H1 (cell line): ENCODE results near the gene PPA2. TPM values are rescaled to one million over a fixed set of nuclear protein-coding genes. Genes with fewer than 3 reads are reported as not detected.

Experiments
- CTCF ChIA-PET: fragments of 300-600 bp; sonication (Branson Sonifier 250); formaldehyde crosslinking; loops from one replicate; lab custom pipeline; 2021; ENCODE audit not compliant: partially characterized antibody; lab: Charles Lee
- POLR2A ChIA-PET: fragments of 300-600 bp; sonication (Branson Sonifier 250); formaldehyde crosslinking; loops from one replicate; lab custom pipeline; 2021; ENCODE audit warnings: inconsistent platforms; ENCODE audit not compliant: partially characterized antibody; lab: Charles Lee
- DNase-seq, 2 experiments: peaks; one replicate each; pipeline versions ENCODE4 v3.0.0 to v3.0.0-alpha.2; 2010 to 2022; ENCODE audit warnings: low spot score in 2 of 2, low read depth in 1 of 2, mixed read lengths in 1 of 2
- FAIRE-seq: peaks from 2 replicates; lab custom pipeline; 2011; peaks lifted over from hg19 to GRCh38; lab: Jason Lieb, UNC
- H2AFZ ChIP-seq: 2 replicates; pipeline ENCODE4 v1.8.1; 2012; ENCODE audit warnings: low read length, inconsistent platforms
- H2AK5ac ChIP-seq: 2 replicates; pipeline ENCODE4 v1.6.1; 2013; ENCODE audit warnings: low read depth, low read length
- H2BK120ac ChIP-seq: replicated peaks from 2 replicates; pipeline ENCODE3; 2013; ENCODE audit warnings: low read depth, low read length, inconsistent platforms
- H2BK12ac ChIP-seq: 2 replicates; pipeline ENCODE4 v1.6.1; 2013; ENCODE audit warnings: low read depth, low read length
- H2BK15ac ChIP-seq: 2 replicates; pipeline ENCODE4 v1.6.1; 2013; ENCODE audit warnings: low read length
- H2BK20ac ChIP-seq: 2 replicates; pipeline ENCODE4 v1.6.1; 2013; ENCODE audit warnings: low read length
- H2BK5ac ChIP-seq: 2 replicates; pipeline ENCODE4 v1.6.1; 2013; ENCODE audit warnings: low read depth, low read length
- H3K14ac ChIP-seq: 2 replicates; pipeline ENCODE4 v1.6.1; 2013; ENCODE audit warnings: inconsistent platforms; ENCODE audit not compliant: insufficient read length
- H3K18ac ChIP-seq: 2 replicates; pipeline ENCODE4 v1.6.1; 2013; ENCODE audit warnings: low read length; ENCODE audit errors: extremely low read depth
- H3K23ac ChIP-seq: 2 replicates; pipeline ENCODE4 v1.6.1; 2013; ENCODE audit warnings: inconsistent platforms; ENCODE audit not compliant: insufficient read length
- H3K23me2 ChIP-seq: 2 replicates; pipeline ENCODE4 v1.6.1; 2013; ENCODE audit warnings: low read depth, low read length
- H3K27ac ChIP-seq: 2 replicates; pipeline ENCODE4 v1.6.1; 2011; ENCODE audit warnings: low read depth, low read length, inconsistent platforms
- H3K27me3 ChIP-seq, 4 experiments: replicated peaks in 1 of 4; 1 replicate in 1 of 4; 2 replicates in 3 of 4; pipeline versions ENCODE4 v1.6.1 to v1.8.1; 2011 to 2013; ENCODE audit warnings: low read length in 3 of 4, mild to moderate bottlenecking in 3 of 4, inconsistent platforms in 2 of 4, mixed read lengths in 2 of 4, moderate library complexity in 1 of 4; ENCODE audit not compliant: control insufficient read depth in 3 of 4, insufficient read depth in 3 of 4; ENCODE audit errors: extremely low read depth in 1 of 4
- H3K36me3 ChIP-seq, 4 experiments: 2 replicates each; pipeline versions ENCODE4 v1.6.1 to v1.8.1; 2011 to 2013; ENCODE audit warnings: mild to moderate bottlenecking in 4 of 4, low read length in 3 of 4, moderate library complexity in 2 of 4, control low read depth in 1 of 4, inconsistent platforms in 1 of 4; ENCODE audit not compliant: insufficient read depth in 4 of 4, control insufficient read depth in 2 of 4
- H3K4ac ChIP-seq: replicated peaks from 2 replicates; pipeline ENCODE3; 2013; ENCODE audit warnings: low read length, low read depth, mixed read lengths, inconsistent platforms; ENCODE audit not compliant: insufficient read length
- H3K4me1 ChIP-seq, 4 experiments: replicated peaks in 1 of 4; 1 replicate in 1 of 4; 2 replicates in 3 of 4; pipeline versions ENCODE4 v1.6.1 to v1.8.1; 2011 to 2013; ENCODE audit warnings: low read length in 3 of 4, inconsistent platforms in 2 of 4, mixed read lengths in 1 of 4; ENCODE audit not compliant: insufficient read depth in 4 of 4, control insufficient read depth in 3 of 4
- H3K4me2 ChIP-seq, 2 experiments: 2 replicates each; pipeline versions ENCODE4 v1.6.1 to v1.8.1; 2011 to 2013; ENCODE audit warnings: low read depth in 2 of 2, low read length in 2 of 2, control low read depth in 1 of 2, inconsistent platforms in 1 of 2, mild to moderate bottlenecking in 1 of 2; ENCODE audit not compliant: insufficient read depth in 1 of 2
- H3K4me3 ChIP-seq, 4 experiments: fragments of 200-600, 300-600 bp in 1 of 4; sonication (generic), shearing (Covaris generic), sonication (Bioruptor Twin) in 1 of 4; 2 replicates each; pipeline versions ENCODE4 v1.5.1 to v1.8.1; 2011 to 2016; ENCODE audit warnings: low read length in 4 of 4, low read depth in 3 of 4, control low read depth in 2 of 4, inconsistent platforms in 2 of 4, mild to moderate bottlenecking in 2 of 4, mixed read lengths in 1 of 4, moderate library complexity in 1 of 4; ENCODE audit not compliant: insufficient read depth in 2 of 4; ENCODE audit errors: extremely low read depth in 1 of 4
- H3K56ac ChIP-seq: replicated peaks from 2 replicates; pipeline ENCODE3; 2013; ENCODE audit warnings: low read depth, mild to moderate bottlenecking, mixed read lengths, low read length, inconsistent platforms; ENCODE audit not compliant: insufficient read length
- H3K79me1 ChIP-seq: 2 replicates; pipeline ENCODE4 v1.6.1; 2013; ENCODE audit warnings: low read depth, low read length, control low read depth
- H3K79me2 ChIP-seq, 2 experiments: 2 replicates each; pipeline versions ENCODE4 v1.6.1 to v1.8.1; 2012 to 2013; ENCODE audit warnings: low read length in 2 of 2, mild to moderate bottlenecking in 2 of 2, inconsistent platforms in 1 of 2; ENCODE audit not compliant: insufficient read depth in 2 of 2, control insufficient read depth in 1 of 2
- H3K9ac ChIP-seq, 4 experiments: replicated peaks in 1 of 4; 1 replicate in 1 of 4; 2 replicates in 3 of 4; pipeline versions ENCODE4 v1.6.1 to v1.8.1; 2011 to 2013; ENCODE audit warnings: low read depth in 3 of 4, low read length in 3 of 4, control low read depth in 2 of 4, mild to moderate bottlenecking in 2 of 4, moderate library complexity in 2 of 4, inconsistent platforms in 1 of 4; ENCODE audit errors: extremely low read depth in 1 of 4
- H3K9me3 ChIP-seq, 2 experiments: 2 replicates each; pipeline versions ENCODE4 v1.6.1 to v1.8.1; 2012 to 2013; ENCODE audit warnings: mild to moderate bottlenecking in 2 of 2, moderate library complexity in 2 of 2, control low read depth in 1 of 2, inconsistent platforms in 1 of 2, low read depth in 1 of 2, low read length in 1 of 2, mixed read lengths in 1 of 2; ENCODE audit not compliant: insufficient read depth in 2 of 2
- H4K20me1 ChIP-seq, 2 experiments: replicated peaks in 1 of 2; 2 replicates each; pipeline versions ENCODE3 to v1.8.1; 2011 to 2013; ENCODE audit warnings: inconsistent platforms in 2 of 2, low read length in 2 of 2, mild to moderate bottlenecking in 1 of 2; ENCODE audit not compliant: insufficient read depth in 2 of 2, control insufficient read depth in 1 of 2
- H4K5ac ChIP-seq: 2 replicates; pipeline ENCODE4 v1.6.1; 2013; ENCODE audit warnings: low read length, low read depth, mixed read lengths, inconsistent platforms; ENCODE audit not compliant: insufficient read length
- H4K8ac ChIP-seq: 2 replicates; pipeline ENCODE4 v1.8.0; 2013; ENCODE audit warnings: mild to moderate bottlenecking, moderate library complexity, low read length, inconsistent platforms; ENCODE audit not compliant: insufficient read depth; ENCODE audit errors: extremely low read depth
- H4K91ac ChIP-seq: replicated peaks from 2 replicates; pipeline ENCODE3; 2013; ENCODE audit warnings: low read length, mixed read lengths, inconsistent platforms; ENCODE audit not compliant: insufficient read length
- FOSL1 ChIP-seq: IDR thresholded peaks from 2 replicates; pipeline ENCODE4 v1.6.1; 2011; ENCODE audit warnings: mild to moderate bottlenecking, low read depth, low read length, moderate library complexity; ENCODE audit not compliant: insufficient read depth
- SRF ChIP-seq: IDR thresholded peaks from 2 replicates; pipeline ENCODE4 v1.6.1; 2011; ENCODE audit warnings: mild to moderate bottlenecking, low read depth, low read length, moderate library complexity
- WGBS, 2 experiments: shearing (Covaris generic) in 1 of 2; methylation state at CpG; one replicate each; pipeline versions ENCODE4 v1.1.6 to v1.1.7; 2013 to 2015; ENCODE audit warnings: low lambda C conversion rate in 2 of 2, mixed read lengths in 2 of 2, inconsistent platforms in 1 of 2, low coverage in 1 of 2, missing lambda C conversion rate in 1 of 2; ENCODE audit not compliant: insufficient replicate concordance in 2 of 2, insufficient coverage in 1 of 2, insufficient read length in 1 of 2; ENCODE audit errors: extremely low coverage in 1 of 2, missing lambda C conversion rate in 1 of 2; 5-methylcytosine and 5-hydroxymethylcytosine counted together
- polyA plus RNA-seq, 7 experiments: library from polyadenylated mRNA; depleted of rRNA in 3 of 7; stranded (reverse) in 5 of 7; unstranded in 2 of 7; fragments of >200 nt in 5 of 7; fragments of 200-250 nt in 2 of 7; gene quantifications; 1 replicate in 5 of 7; 2 replicates in 1 of 7; 4 replicates in 1 of 7; pipeline versions ENCODE4 v1.2.1 to v1.2.3, GENCODE V29; 2011 to 2013; ENCODE audit warnings: missing spikeins in 2 of 7, mixed read lengths in 2 of 7
- total RNA-seq: library from RNA; stranded (reverse); fragmentation: NEBNext Ultra II Directional; extraction: Animal tissue kit (Norgen Biotek cat#: 25700); gene quantifications from 2 replicates; pipeline ENCODE4 v1.2.1, GENCODE V29; 2021

The PPA2 gene
- total and polyA plus RNA-seq, 2 of the 8 experiments (the other 6 are each of a cell fraction or from before 2014, with no cell fraction given) = 24.9 to 62.7 TPM

DNA sequence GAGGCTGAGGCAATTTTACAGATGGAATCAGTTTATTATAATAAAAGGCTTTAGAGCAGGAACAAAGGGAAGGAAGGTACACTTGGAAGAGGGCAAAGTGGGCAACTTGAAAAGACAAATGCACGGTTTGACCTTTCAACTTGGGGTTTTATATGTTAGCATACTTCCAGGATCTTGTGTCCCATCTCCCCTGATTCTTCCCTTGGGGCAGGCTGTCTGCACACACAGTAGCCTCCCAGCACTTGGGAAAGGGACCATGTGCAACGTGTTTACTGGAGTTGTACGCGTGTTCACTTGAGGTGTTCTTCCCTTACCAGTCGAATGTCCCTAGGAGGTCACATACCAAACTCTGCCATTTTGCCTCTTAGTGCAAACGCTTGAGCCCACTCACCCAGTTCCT, 7.3 kb downstream of the PPA2 start:
- CTCF ChIA-PET = interaction anchor here (1.3 kb wide), 1 partner anchor 326 kb away, joined by 3 read pairs; no protein-coding TSS in a partner anchor
- Histone ChIP-seq H2BK5ac (no peak overlapping the region), H4K8ac (no peak overlapping the region), H3K9me3 (no peaks in the 10 kb centered on the region), H3K27ac (no peak overlapping the region), H3K27me3 (no peaks in the 10 kb centered on the region), H3K36me3 (peaks cover 0 to 15% (median 0%) of the 10 kb centered on the region in 4 experiments; a peak in 1 of 8 replicates), H3K14ac (no peak overlapping the region), H4K20me1 (peaks cover 3 to 8% of the 10 kb centered on the region in 2 experiments), H2BK20ac (no peak overlapping the region), H3K4me3 (no peak overlapping the region), H2BK15ac (no peak overlapping the region), H2AK5ac (no peak overlapping the region), H3K9ac (no peak overlapping the region), H3K18ac (no peak overlapping the region), H3K79me1 (peaks cover 4% of the 10 kb centered on the region; the same call in 1 of the 2 replicates), H3K4ac (no peak overlapping the region), H4K5ac (no peak overlapping the region), H3K23me2 (no peaks in the 10 kb centered on the region), H4K91ac (no peak overlapping the region), H2BK12ac (no peak overlapping the region), H2AFZ (no peak overlapping the region), H3K56ac (no peak overlapping the region), H3K4me2 (no peak overlapping the region), H3K4me1 (0 out of 7 replicates have a peak, but pooled peaks cover 0 to 2% (median 0%) of the 10 kb centered on the region in 4 experiments), H2BK120ac (no peak overlapping the region), H3K23ac (no peak overlapping the region), H3K79me2 (peaks cover 9 to 54% of the 10 kb centered on the region in 2 experiments)
- POLR2A ChIA-PET = no interaction called here
- DNase-seq (no peak), FAIRE-seq (no peak)
- TF ChIP-seq FOSL1 (no peak), SRF (no peak)
- 97% methylated on average over 6 of the region's 6 CpGs; no CpG with 5 or more reads in 1 of the 2 experiments for WGBS, 2 experiments
